ENCODE measurements around the gene SLC38A6.

GRCh38 chr14:60975551-60975950 lies 5.5 kb upstream of the SLC38A6 start:
- TF ChIP-seq CTCF (IDR thresholded peaks at IDR 0.05) (no peak), POLR2A (IDR thresholded peaks at IDR 0.05) (no peak)

All from body of pancreas (tissue), 4 donors.